ENCODE data around the gene UBE2S.
"Not testable (repeated sequence)": the region's sequence is repeated elsewhere in the genome, so short reads cannot be mapped to it uniquely, and the experiment has no call there.

Gene UBE2S

GRCh38 chr19:55407550-55407799 lies at the start of gene UBE2S:
Gene UBE2S, minus strand, starts transcription at chr19:55407788. Its CDS starts 199 bp downstream, at chr19:55407589.
- not testable (repeated sequence) for DNase-seq

- DNase-seq, result no peak
Observed at GRCh38 chr19:55456347-55456746, 48.8 kb upstream of the UBE2S start.

GRCh38 chr19:55455576-55456235 lies 48.1 kb upstream of the UBE2S start:
- DNase-seq, result no peak

- DNase-seq, result no peak
Observed at GRCh38 chr19:55454787-55455243, 47.2 kb upstream of the UBE2S start.

- DNase-seq, result no peak
Observed at GRCh38 chr19:55453511-55454260, 46.1 kb upstream of the UBE2S start.

GRCh38 chr19:55452749-55453346 lies 45.3 kb upstream of the UBE2S start:
- DNase-seq, result peak; percentile 96

- peak; percentile 50 for DNase-seq
Observed at GRCh38 chr19:55451965-55452748, 44.6 kb upstream of the UBE2S start.

GRCh38 chr19:55451163-55451964 lies 43.8 kb upstream of the UBE2S start:
- DNase-seq, result no peak

GRCh38 chr19:55449469-55449868 lies 41.9 kb upstream of the UBE2S start:
- DNase-seq, result no peak

- DNase-seq, result not testable (repeated sequence)
Observed at GRCh38 chr19:55448175-55448490, 40.5 kb upstream of the UBE2S start.

- no peak for DNase-seq
Observed at GRCh38 chr19:55447421-55448174, 40.0 kb upstream of the UBE2S start.

GRCh38 chr19:55446060-55446459 lies 38.5 kb upstream of the UBE2S start:
- DNase-seq, result no peak

GRCh38 chr19:55444646-55445045 lies 37.1 kb upstream of the UBE2S start:
- no peak for DNase-seq

GRCh38 chr19:55443824-55444480 lies 36.4 kb upstream of the UBE2S start:
- no peak for DNase-seq

GRCh38 chr19:55443045-55443823 lies 35.6 kb upstream of the UBE2S start, which contains the start of gene SHISA7:
Gene SHISA7, minus strand, starts transcription at chr19:55443300. Its CDS starts 437 bp downstream, at chr19:55442863.
- no peak for DNase-seq

GRCh38 chr19:55442372-55442961 lies 34.9 kb upstream of the UBE2S start:
- no peak for DNase-seq

- DNase-seq, result no peak
Observed at GRCh38 chr19:55441692-55442321, 34.2 kb upstream of the UBE2S start.

GRCh38 chr19:55441319-55441691 lies 33.7 kb upstream of the UBE2S start:
- no peak for DNase-seq

- DNase-seq, result no peak
Observed at GRCh38 chr19:55440411-55441105, 33.0 kb upstream of the UBE2S start.

Data from right hindlimb (tissue), 1 donor.